Measurements from ENCODE around the gene AGR3.

AGR3 gene

GRCh38 chr7:16838891-16839290 is 42.9 kb downstream of the AGR3 start:
- DNase-seq (ENCODE audit: insufficient read length, low spot score): no peak
- no peak for FAIRE-seq

GRCh38 chr7:16838386-16838785 is 43.4 kb downstream of the AGR3 start:
- FAIRE-seq (no peak), DNase-seq (ENCODE audit: insufficient read length, low spot score) (no peak)

- no peak for FAIRE-seq
Observed at GRCh38 chr7:16836481-16836880, 45.3 kb downstream of the AGR3 start.

GRCh38 chr7:16833373-16833772 is 48.4 kb downstream of the AGR3 start:
- FAIRE-seq: no peak
- DNase-seq (ENCODE audit: insufficient read length, low spot score): no peak

More at GRCh38 chr7:16836481-16836880, 45.3 kb downstream of the AGR3 start:
- DNase-seq (ENCODE audit: insufficient read length, low spot score): no peak

- FAIRE-seq (no peak), DNase-seq (ENCODE audit: insufficient read length, low spot score) (no peak)
Observed at GRCh38 chr7:16826060-16826459, 55.7 kb downstream of the AGR3 start.

- no peak for FAIRE-seq
- no peak for DNase-seq (ENCODE audit: insufficient read length, low spot score)
Observed at GRCh38 chr7:16822029-16822428, 59.8 kb downstream of the AGR3 start.

- FAIRE-seq: no peak
- DNase-seq (ENCODE audit: insufficient read length, low spot score): no peak
Observed at GRCh38 chr7:16818732-16819131, 63.1 kb downstream of the AGR3 start.

GRCh38 chr7:16817536-16817935 is 64.2 kb downstream of the AGR3 start:
- no peak for DNase-seq (ENCODE audit: insufficient read length, low spot score)
- no peak for FAIRE-seq

- no peak for FAIRE-seq
- no peak for DNase-seq (ENCODE audit: insufficient read length, low spot score)
Observed at GRCh38 chr7:16816824-16817223, 65.0 kb downstream of the AGR3 start.

- DNase-seq (ENCODE audit: insufficient read length, low spot score) (no peak), FAIRE-seq (no peak)
Observed at GRCh38 chr7:16815001-16815400, 66.8 kb downstream of the AGR3 start.

GRCh38 chr7:16813232-16813616 is 68.6 kb downstream of the AGR3 start:
- FAIRE-seq: no peak
- no peak for DNase-seq (ENCODE audit: insufficient read length, low spot score)

- DNase-seq (ENCODE audit: insufficient read length, low spot score) (no peak), FAIRE-seq (no peak)
Observed at GRCh38 chr7:16812542-16813231, 69.1 kb downstream of the AGR3 start.

GRCh38 chr7:16811551-16811950 is 70.2 kb downstream of the AGR3 start:
- DNase-seq (ENCODE audit: insufficient read length, low spot score) (no peak), FAIRE-seq (no peak)

GRCh38 chr7:16810573-16810972 is 71.2 kb downstream of the AGR3 start:
- DNase-seq (ENCODE audit: insufficient read length, low spot score): no peak
- FAIRE-seq: no peak

- DNase-seq (ENCODE audit: insufficient read length, low spot score) (no peak), FAIRE-seq (no peak)
Observed at GRCh38 chr7:16810112-16810511, 71.7 kb downstream of the AGR3 start.

All from HTR-8/SVneo (cell line).